NCI-H2171 treated with DMSO at 0.1 percent for 48 hours (cell line): ENCODE results near the gene FAM76B.

ENCODE experiments used
- DNase-seq: peaks from one replicate; lab custom pipeline; 2025; lab: John Stamatoyannopoulos, UW

Gene FAM76B

GRCh38 chr11:95792200-95792599 lies 2.6 kb upstream of the FAM76B start:
- no peak for DNase-seq

GRCh38 chr11:95791709-95792033 lies 2.1 kb upstream of the FAM76B start:
- no peak for DNase-seq

DNA sequence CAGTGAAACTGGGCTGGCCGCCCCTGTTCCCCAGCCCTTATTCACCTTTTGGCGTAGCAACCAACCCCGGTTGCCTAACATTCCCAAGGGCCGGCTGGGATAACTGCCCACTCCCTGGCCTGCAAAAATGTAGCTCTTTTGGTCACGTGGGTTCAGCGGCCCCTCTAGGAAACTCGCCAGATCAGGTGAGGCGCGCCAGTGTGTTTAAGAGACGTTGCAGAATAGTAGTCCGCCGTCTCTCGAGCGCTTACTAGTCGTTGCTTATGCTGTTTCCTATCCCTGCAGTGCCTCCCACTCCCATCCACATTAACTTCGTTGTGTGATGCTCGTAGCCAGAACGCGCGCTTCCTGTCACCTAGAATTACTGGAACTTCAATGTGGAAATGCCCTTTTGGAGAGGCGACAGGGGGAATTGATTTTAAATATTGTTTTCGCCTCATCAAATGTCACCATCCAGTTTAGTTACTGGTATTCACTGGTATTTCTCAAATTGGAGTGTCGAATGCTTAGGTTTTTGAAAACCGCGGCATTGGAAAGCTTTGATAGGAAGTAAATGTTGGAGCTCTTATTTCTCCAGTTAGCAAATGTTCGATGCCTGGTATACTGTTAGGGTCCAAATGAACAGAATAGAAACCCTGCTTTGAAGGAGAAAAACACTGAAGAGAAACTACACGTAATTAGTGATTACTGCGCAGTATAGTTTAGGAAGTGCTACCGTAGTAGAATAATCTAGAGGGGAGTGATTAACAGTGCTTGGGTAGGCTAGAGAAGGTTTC lies 1.5 kb upstream of the FAM76B start:
- peak; percentile 68 for DNase-seq

- DNase-seq: peak; percentile 96
Observed at GRCh38 chr11:95790123-95790932, 746 bp upstream of the FAM76B start, which contains the start of gene CEP57. Gene CEP57, plus strand, starts transcription at chr11:95790498. Its CDS starts 201 bp downstream, at chr11:95790699.

DNA sequence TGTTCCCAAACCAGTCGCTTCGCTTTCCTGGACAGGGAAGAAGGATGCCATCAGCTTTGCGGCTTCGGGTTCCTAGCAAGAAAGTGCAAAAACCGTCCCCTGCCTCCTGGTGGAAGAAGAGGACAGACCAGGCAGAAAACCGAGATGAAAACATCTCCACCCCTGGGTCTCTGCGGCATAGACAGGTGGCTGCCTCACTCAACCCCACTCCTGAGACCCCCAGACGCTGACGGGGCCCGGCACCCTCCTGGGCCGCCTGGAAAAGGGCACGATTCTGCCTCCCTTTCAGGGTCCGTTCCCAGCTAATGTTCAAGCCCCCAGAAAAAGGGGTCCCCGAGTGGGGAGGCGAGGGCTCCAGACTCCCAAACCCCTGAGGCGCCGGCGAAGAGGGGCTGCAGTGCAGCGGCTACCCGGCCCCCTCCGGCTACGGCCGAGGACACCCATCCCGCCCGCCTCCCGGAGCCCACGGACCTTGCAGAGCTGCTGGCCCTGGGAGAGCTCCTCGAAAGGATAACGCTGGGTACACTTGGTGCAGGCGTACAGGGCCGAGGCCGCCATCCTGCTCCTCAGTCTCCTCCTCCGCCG lies 569 bp downstream of the FAM76B start:
- peak; percentile 65 for DNase-seq

- no peak for DNase-seq
Observed at GRCh38 chr11:95780544-95780943, 9.0 kb downstream of the FAM76B start.

DNA sequence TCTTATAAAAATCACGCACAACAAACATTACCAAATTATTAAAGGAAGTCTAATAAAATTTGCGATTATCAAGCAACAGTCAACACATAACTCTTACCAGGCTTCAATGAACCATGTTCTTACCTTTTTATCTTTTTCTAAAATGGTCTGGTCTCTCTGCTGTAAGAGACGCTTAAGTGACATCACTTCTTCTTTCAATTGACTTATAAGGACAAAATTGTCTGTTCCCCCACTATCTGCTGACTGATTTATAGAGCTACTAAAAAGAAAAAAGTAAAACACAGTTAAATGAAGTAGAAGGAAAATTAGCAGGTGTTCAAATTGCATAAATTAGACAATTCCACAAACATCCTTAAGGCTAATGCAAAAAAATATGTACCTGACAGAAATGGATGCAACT lies 10.9 kb downstream of the FAM76B start:
- no peak for DNase-seq

GRCh38 chr11:95776859-95777258 lies 12.7 kb downstream of the FAM76B start:
- no peak for DNase-seq

GRCh38 chr11:95768521-95768920 lies 21.1 kb downstream of the FAM76B start:
- no peak for DNase-seq

DNA sequence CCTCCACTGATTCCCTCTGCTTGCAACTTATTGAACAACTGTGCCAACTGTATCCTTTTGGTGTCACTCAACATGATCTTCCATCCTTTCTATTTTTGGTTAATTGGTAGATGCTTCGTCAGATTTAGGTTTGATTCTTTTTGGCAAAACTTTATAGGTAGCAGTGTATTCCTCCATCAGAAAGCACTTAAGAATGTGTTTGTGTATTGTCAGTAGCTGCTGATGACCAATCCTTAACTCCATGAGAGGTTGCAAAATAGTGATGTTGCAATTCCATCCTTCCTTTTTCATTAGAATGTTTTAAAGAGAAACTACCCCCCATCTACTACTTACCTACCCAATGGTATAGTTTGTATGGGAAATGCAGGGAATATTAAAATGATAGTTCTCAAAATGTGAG lies 22.1 kb downstream of the FAM76B start:
- no peak for DNase-seq

DNA sequence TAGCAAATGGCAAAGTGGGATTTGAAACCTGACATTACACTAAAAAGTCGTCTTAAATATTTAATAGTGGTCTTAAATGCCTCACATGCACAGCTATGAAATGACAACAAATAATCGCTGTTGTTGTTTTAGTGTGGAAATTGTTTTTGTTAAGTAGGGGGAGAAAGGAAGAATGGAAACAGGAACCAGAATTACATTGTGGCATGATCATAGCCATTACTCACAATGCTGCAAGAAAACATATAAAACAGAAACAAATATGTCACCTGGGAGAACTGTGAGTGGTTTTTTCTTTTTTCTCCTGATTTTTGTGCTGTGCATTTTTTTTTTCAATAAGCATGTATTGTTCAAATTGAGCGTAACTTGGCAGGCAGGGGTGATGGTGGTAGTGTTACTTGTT lies 22.9 kb downstream of the FAM76B start:
- no peak for DNase-seq

- DNase-seq: peak; percentile 85
Observed at GRCh38 chr11:95764267-95764898, 25.2 kb downstream of the FAM76B start.

GRCh38 chr11:95762534-95762933 lies 27.0 kb downstream of the FAM76B start:
- DNase-seq: no peak

- DNase-seq: peak; percentile 21
Observed at GRCh38 chr11:95760941-95761340, 28.6 kb downstream of the FAM76B start.

GRCh38 chr11:95751515-95751914 lies 38.1 kb downstream of the FAM76B start:
- no peak for DNase-seq

DNA sequence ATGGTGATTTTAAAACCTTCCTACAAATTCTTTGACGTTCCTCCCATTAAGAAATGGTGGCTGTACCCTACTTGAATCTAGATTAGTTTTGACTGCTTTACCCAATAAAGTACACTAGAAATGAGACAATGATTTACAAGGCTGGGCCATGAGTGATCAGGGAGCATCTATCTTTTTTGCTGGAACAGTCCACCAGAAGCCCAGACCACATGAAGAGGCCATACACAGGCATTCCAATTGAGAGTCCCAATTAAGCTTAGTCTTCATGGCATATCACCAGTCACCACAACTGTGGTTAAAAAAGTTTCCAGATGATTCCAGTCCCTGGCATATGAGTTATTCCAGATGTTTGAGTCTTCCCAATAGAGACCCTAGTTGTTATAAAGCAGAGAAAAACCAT lies 39.5 kb downstream of the FAM76B start:
- no peak for DNase-seq

DNA sequence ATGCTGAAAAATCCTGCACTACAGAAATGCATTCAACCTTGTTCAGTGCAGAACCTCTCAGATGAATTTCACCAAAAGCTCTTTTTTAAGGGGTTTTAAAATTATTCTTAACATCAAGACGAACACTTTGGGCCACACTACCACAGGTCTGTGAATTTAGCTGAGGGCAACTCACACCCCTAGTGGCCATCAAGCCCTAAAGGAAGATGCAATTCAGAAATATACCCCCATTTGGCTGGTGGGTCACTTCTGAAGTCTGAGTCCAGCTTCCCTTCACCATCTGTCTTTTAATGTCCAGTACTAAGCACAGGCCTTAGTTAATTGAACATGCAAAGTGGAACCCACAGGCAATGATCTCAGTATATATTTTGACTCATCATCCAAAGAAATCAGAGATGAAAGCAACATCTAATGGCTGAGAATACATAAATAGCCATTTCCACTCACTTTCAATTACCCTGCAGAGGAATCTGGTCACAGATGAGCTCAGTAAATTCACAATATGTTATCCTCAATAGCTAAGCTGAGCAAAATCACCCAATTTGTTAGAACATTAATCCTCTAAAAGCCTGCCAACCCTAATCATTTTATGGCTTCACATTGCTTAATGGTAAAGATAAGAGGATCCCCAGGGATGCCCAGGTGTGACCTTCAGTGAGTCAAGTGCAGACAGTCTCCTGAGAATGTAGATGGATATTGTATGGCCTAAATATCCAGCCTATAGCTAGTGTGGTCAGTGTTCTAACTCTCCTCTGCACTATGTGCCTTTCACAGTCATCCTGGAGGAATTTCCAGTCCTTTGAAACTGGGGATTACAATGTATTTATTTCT lies 50.3 kb downstream of the FAM76B start:
- DNase-seq: no peak

GRCh38 chr11:95736809-95737208 lies 52.8 kb downstream of the FAM76B start:
- no peak for DNase-seq

GRCh38 chr11:95736355-95736754 lies 53.2 kb downstream of the FAM76B start:
- no peak for DNase-seq

GRCh38 chr11:95734009-95734572 lies 55.5 kb downstream of the FAM76B start:
- DNase-seq: no peak

- DNase-seq: no peak
Observed at GRCh38 chr11:95732930-95733602, 56.5 kb downstream of the FAM76B start.
